Caco-2 (cell line): ENCODE data around the gene AFF1. TPM values are rescaled to one million over a fixed set of nuclear protein-coding genes. Genes with fewer than 3 reads are reported as not detected.

Source experiments
- BruUV-seq: library from RNA; stranded (reverse); fragments of 400-500 nt; replicated peaks from 2 replicates; lab custom pipeline; 2021; lab: Mats Ljungman, UMichigan
- CTCF ChIA-PET: fragments of 300-600 bp; sonication (Branson Sonifier 250); formaldehyde crosslinking; loops from one replicate; lab custom pipeline; 2022; ENCODE audit warnings: antibody characterized with exemption; lab: Charles Lee
- POLR2A ChIA-PET: fragments of 300-600 bp; sonication (Branson Sonifier 250); formaldehyde crosslinking; loops from one replicate; lab custom pipeline; 2022; ENCODE audit warnings: antibody characterized with exemption; lab: Charles Lee
- DNase-seq, 2 experiments: peaks; one replicate each; pipeline versions ENCODE4 v3.0.0 to v3.0.0-alpha.2; 2020 to 2022
- H3K27me3 ChIP-seq: replicated peaks from 2 replicates; pipeline ENCODE4 v1.6.0; 2011; ENCODE audit warnings: low read length; ENCODE audit not compliant: control insufficient read depth, insufficient read depth
- H3K36me3 ChIP-seq: 2 replicates; pipeline ENCODE4 v1.5.1; 2011; ENCODE audit warnings: low read length; ENCODE audit not compliant: control insufficient read depth, insufficient read depth
- H3K4me1 ChIP-seq: fragments of 250-450 bp; sonication (Bioruptor Pico); 2 replicates; pipeline ENCODE4 v1.5.1; 2020; ENCODE audit warnings: mild to moderate bottlenecking
- H3K4me3 ChIP-seq: 2 replicates; pipeline ENCODE4 v1.5.1; 2011; ENCODE audit warnings: low read depth, mild to moderate bottlenecking, control low read depth, low read length
- H3K9me3 ChIP-seq: fragments of 250-450 bp; sonication (Bioruptor Pico); 2 replicates; pipeline ENCODE4 v1.5.1; 2020; ENCODE audit warnings: mild to moderate bottlenecking, moderate library complexity
- H3K27ac Mint-ChIP-seq: one replicate; pipeline ENCODE4 v1.8.0; 2022; ENCODE audit warnings: mixed read lengths; ENCODE audit not compliant: unreplicated experiment
- H3K27me3 Mint-ChIP-seq: one replicate; pipeline ENCODE4 v1.8.0; 2022; ENCODE audit warnings: mixed read lengths; ENCODE audit not compliant: insufficient read depth, unreplicated experiment
- H3K36me3 Mint-ChIP-seq: one replicate; pipeline ENCODE4 v1.8.0; 2022; ENCODE audit warnings: mild to moderate bottlenecking, mixed read lengths; ENCODE audit not compliant: insufficient read depth, unreplicated experiment
- H3K4me1 Mint-ChIP-seq: one replicate; pipeline ENCODE4 v1.8.0; 2022; ENCODE audit warnings: low read depth, mixed read lengths; ENCODE audit not compliant: unreplicated experiment
- H3K4me3 Mint-ChIP-seq: one replicate; pipeline ENCODE4 v1.8.0; 2022; ENCODE audit warnings: mild to moderate bottlenecking, moderate library complexity, mixed read lengths; ENCODE audit not compliant: unreplicated experiment
- H3K9me3 Mint-ChIP-seq: one replicate; pipeline ENCODE4 v1.8.0; 2022; ENCODE audit warnings: mixed read lengths; ENCODE audit not compliant: unreplicated experiment
- intact Hi-C: fragments of 100-400 bp; cut with micrococcal nuclease; formaldehyde crosslinking; loops from one replicate; pipeline ENCODE4 v1.10.0; 2022; ENCODE audit not compliant: unreplicated experiment
- total RNA-seq: library from RNA; stranded (reverse); gene quantifications from 2 replicates; pipeline ENCODE4 v1.2.3, GENCODE V29; 2022
- TF ChIP-seq, protein P1 (sequence below), 2 experiments: fragments of 200-600 bp in 1 of 2; IDR thresholded peaks; 1 replicate in 1 of 2; 2 replicates in 1 of 2; pipeline versions ENCODE4 v1.5.1 to v1.8.0; 2011 to 2022; ENCODE audit warnings: antibody characterized with exemption in 1 of 2, control low read depth in 1 of 2, inconsistent platforms in 1 of 2, low read depth in 1 of 2, low read length in 1 of 2, mild to moderate bottlenecking in 1 of 2, moderate library complexity in 1 of 2; ENCODE audit not compliant: insufficient read depth in 1 of 2, severe bottlenecking in 1 of 2, unreplicated experiment in 1 of 2

The AFF1 gene
- total RNA-seq, 1 experiment from 2014 or later = 48.3 TPM

DNA sequence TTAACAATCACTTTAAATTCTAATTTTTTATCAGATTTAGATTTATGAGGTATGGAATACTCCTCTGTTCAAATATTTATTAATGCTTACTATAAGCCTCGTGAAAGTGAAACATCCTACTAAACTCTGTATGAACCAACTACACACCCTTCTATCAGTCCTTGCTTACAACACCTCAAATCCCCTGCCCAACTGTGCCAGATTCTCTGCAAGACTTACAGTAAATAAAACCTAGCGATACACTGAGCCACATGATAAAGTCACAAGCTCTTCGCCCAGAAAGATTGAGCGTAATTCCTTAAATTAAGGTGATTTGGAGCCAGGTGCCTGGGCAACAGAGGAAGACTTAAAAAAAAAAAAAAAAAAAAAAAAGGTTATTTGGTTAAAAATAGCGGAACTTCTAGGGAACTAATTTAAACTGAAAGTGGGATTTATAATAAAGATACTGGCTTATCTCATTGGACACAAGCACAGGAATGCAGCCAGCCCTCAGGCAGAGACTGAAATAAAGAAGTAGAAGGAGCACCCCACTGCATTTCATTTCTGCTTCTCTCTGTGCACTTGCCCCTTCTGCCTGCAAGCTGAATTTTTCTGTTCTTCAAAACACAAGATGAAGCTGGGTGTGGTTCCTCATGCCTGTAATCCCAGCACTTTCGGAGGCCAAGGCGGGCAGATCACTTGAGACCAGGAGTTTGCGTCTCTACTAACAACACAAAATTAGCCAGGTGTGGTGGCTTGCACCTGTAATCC is 25.1 kb upstream of the AFF1 start:
- Mint-ChIP-seq H3K36me3 (no peaks in the 10 kb centered on the region), H3K4me1 (no peaks in the 10 kb centered on the region), H3K27ac (no peak overlapping the region), H3K27me3 (no peaks in the 10 kb centered on the region), H3K9me3 (no peaks in the 10 kb centered on the region), H3K4me3 (no peak overlapping the region)
- Histone ChIP-seq H3K27me3 (no peaks in the 10 kb centered on the region), H3K4me3 (no peak overlapping the region), H3K4me1 (no peaks in the 10 kb centered on the region; the same call in 1 of the 2 replicates), H3K9me3 (no peaks in the 10 kb centered on the region), H3K36me3 (no peaks in the 10 kb centered on the region)
- intact Hi-C loops = no loop called here
- CTCF ChIA-PET = no interaction called here
- POLR2A ChIA-PET = no interaction called here
- TF ChIP-seq, protein P1, sequence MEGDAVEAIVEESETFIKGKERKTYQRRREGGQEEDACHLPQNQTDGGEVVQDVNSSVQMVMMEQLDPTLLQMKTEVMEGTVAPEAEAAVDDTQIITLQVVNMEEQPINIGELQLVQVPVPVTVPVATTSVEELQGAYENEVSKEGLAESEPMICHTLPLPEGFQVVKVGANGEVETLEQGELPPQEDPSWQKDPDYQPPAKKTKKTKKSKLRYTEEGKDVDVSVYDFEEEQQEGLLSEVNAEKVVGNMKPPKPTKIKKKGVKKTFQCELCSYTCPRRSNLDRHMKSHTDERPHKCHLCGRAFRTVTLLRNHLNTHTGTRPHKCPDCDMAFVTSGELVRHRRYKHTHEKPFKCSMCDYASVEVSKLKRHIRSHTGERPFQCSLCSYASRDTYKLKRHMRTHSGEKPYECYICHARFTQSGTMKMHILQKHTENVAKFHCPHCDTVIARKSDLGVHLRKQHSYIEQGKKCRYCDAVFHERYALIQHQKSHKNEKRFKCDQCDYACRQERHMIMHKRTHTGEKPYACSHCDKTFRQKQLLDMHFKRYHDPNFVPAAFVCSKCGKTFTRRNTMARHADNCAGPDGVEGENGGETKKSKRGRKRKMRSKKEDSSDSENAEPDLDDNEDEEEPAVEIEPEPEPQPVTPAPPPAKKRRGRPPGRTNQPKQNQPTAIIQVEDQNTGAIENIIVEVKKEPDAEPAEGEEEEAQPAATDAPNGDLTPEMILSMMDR (IDR thresholded peaks at IDR 0.05; ENCODE audit: insufficient read depth in 1 of 2, low read depth in 1 of 2, low read length in 1 of 2, severe bottlenecking in 1 of 2, unreplicated experiment in 1 of 2) = no peak
- no peak for DNase-seq
- no TSS peak for BruUV-seq

- H3K4me1 Mint-ChIP-seq = no peaks in the 10 kb centered on the region
- no peaks in the 10 kb centered on the region for H3K36me3 ChIP-seq
- CTCF ChIA-PET = no interaction called here
- no peak overlapping the region for H3K4me3 ChIP-seq
- TF ChIP-seq, protein P1 (IDR thresholded peaks at IDR 0.05; ENCODE audit: insufficient read depth in 1 of 2, low read depth in 1 of 2, low read length in 1 of 2, severe bottlenecking in 1 of 2, unreplicated experiment in 1 of 2) = no peak
- no peak for DNase-seq
- no peaks in the 10 kb centered on the region for H3K9me3 Mint-ChIP-seq
- no peak overlapping the region for H3K27ac Mint-ChIP-seq
- no peaks in the 10 kb centered on the region for H3K36me3 Mint-ChIP-seq
- intact Hi-C loops = no loop called here
- POLR2A ChIA-PET = no interaction called here
- H3K27me3 ChIP-seq = no peaks in the 10 kb centered on the region
- BruUV-seq = no TSS peak
- H3K4me3 Mint-ChIP-seq = no peak overlapping the region
- H3K27me3 Mint-ChIP-seq = no peaks in the 10 kb centered on the region
- H3K9me3 ChIP-seq = no peaks in the 10 kb centered on the region
- no peaks in the 10 kb centered on the region; the same call in 1 of the 2 replicates for H3K4me1 ChIP-seq
Observed at GRCh38 chr4:86910369-86910768, 24.4 kb upstream of the AFF1 start.

GRCh38 chr4:86910820-86911684 is 23.8 kb upstream of the AFF1 start:
- Mint-ChIP-seq H3K9me3 (no peaks in the 10 kb centered on the region), H3K27ac (no peak overlapping the region), H3K36me3 (no peaks in the 10 kb centered on the region), H3K4me3 (no peak overlapping the region), H3K4me1 (no peaks in the 10 kb centered on the region), H3K27me3 (no peaks in the 10 kb centered on the region)
- no TSS peak for BruUV-seq
- POLR2A ChIA-PET = no interaction called here
- no peaks in the 10 kb centered on the region for H3K36me3 ChIP-seq
- DNase-seq = no peak
- H3K27me3 ChIP-seq = no peaks in the 10 kb centered on the region
- intact Hi-C loops = no loop called here
- H3K4me3 ChIP-seq = no peak overlapping the region
- H3K4me1 ChIP-seq = no peaks in the 10 kb centered on the region; the same call in 1 of the 2 replicates
- CTCF ChIA-PET = no interaction called here
- TF ChIP-seq, protein P1 (IDR thresholded peaks at IDR 0.05; ENCODE audit: insufficient read depth in 1 of 2, low read depth in 1 of 2, low read length in 1 of 2, severe bottlenecking in 1 of 2, unreplicated experiment in 1 of 2) = no peak
- no peaks in the 10 kb centered on the region for H3K9me3 ChIP-seq
